ENCODE data around the gene SLC25A12. TPM values are rescaled to one million over a fixed set of nuclear protein-coding genes. Genes with fewer than 3 reads are reported as not detected.
A peak's percentile ranks its signal among the peaks of the same experiment; 100 is the strongest.

The SLC25A12 gene
- total and polyA plus RNA-seq, 2 of the 13 experiments (the other 11 are each of a cell fraction or from before 2014, with no cell fraction given), result 8.1 to 15.9 TPM

DNA sequence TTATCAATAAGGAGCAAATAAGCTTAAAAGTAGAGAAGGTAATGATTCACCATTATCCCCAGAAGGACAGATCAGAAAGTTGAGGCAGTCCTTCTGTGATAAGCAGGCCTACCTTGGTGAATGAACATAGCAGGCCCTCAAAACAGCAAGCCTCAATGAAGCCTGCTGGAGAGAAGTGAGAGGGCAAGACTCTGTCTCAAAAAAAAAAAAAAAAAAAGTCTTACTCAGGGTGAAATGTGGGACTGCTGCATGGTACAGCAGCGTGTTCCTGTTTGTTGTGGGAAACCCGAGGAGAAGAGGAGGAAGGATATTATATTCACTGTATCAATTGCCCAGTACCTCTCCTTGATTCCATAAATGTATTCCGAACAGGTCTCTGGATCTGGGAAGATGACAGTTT is 19.5 kb upstream of the SLC25A12 start:
- CTCF ChIA-PET (ENCODE audit: low intra/inter-chr PET ratio, low total read pairs), result no interaction called here
- Histone ChIP-seq H3K9me3 (ENCODE audit: low read length) (no peaks in the 10 kb centered on the region), H3K9ac (ENCODE audit: insufficient read depth, low read depth, low read length) (no peak overlapping the region), H2AFZ (ENCODE audit: low read length) (no peak overlapping the region), H3K4me3 (replicated peaks in 1 of 3; ENCODE audit: insufficient read depth in 1 of 3, low read depth in 2 of 3, low read length in 3 of 3) (no peak overlapping the region), H3K36me3 (replicated peaks in 1 of 2; ENCODE audit: control insufficient read depth in 1 of 2, insufficient read depth in 2 of 2, low read length in 2 of 2) (no peaks in the 10 kb centered on the region), H4K20me1 (ENCODE audit: insufficient read depth, low read length) (no peaks in the 10 kb centered on the region), H3K4me2 (ENCODE audit: low read depth, low read length) (no peak overlapping the region), H3K4me1 (ENCODE audit: insufficient read depth, low read length) (peaks cover 6% of the 10 kb centered on the region; the same call in 1 of the 2 replicates), H3K27me3 (ENCODE audit: control insufficient read depth in 1 of 2, insufficient read depth in 2 of 2, low read length in 2 of 2) (peaks cover 0 to 32% of the 10 kb centered on the region in 2 experiments; a peak in 4 of 5 replicates), H3K79me2 (ENCODE audit: insufficient read depth, low read length) (no peaks in the 10 kb centered on the region), H3K27ac (ENCODE audit: extremely low read length, insufficient read depth, low read length) (no peak overlapping the region)
- POLR2A ChIA-PET, result no interaction called here
- in situ Hi-C loops (cut with HindIII; ENCODE audit: extremely low pct_ligation_motif_present, low pct_unique_long_range_greater_than_20kb) (no loop called here), intact Hi-C loops (cut with micrococcal nuclease; ENCODE audit: unreplicated experiment) (no loop called here)
- DNase-seq (ENCODE audit: low spot score) (no peak), FAIRE-seq (no peak), ATAC-seq (peak; percentile 69)
- TF ChIP-seq KLF16 (CRISPR knock-in tag; IDR thresholded peaks at IDR 0.05) (no peak), RFX3 (CRISPR knock-in tag; IDR thresholded peaks at IDR 0.05) (no peak), ZSCAN20 (CRISPR knock-in tag; IDR thresholded peaks at IDR 0.05; ENCODE audit: borderline replicate concordance) (no peak), ZNF207 (IDR thresholded peaks at IDR 0.05; ENCODE audit: borderline replicate concordance) (no peak), RNF2 (conservative IDR thresholded peaks at IDR 0.05; ENCODE audit: low read depth) (no peak), CBX5 (CRISPR knock-in tag; IDR thresholded peaks at IDR 0.05; ENCODE audit: borderline replicate concordance) (no peak), ZNF253 (CRISPR knock-in tag; IDR thresholded peaks at IDR 0.05; ENCODE audit: borderline replicate concordance) (no peak), HNRNPL (IDR thresholded peaks at IDR 0.05; ENCODE audit: low read depth, low read length) (no peak), ZNF33B (CRISPR knock-in tag; IDR thresholded peaks at IDR 0.05) (no peak), U2AF1 (optimal IDR thresholded peaks at IDR 0.05; ENCODE audit: low read depth, low read length) (no peak), SALL2 (CRISPR knock-in tag; IDR thresholded peaks at IDR 0.05) (no peak), POGZ (CRISPR knock-in tag; IDR thresholded peaks at IDR 0.05) (no peak), ZNF792 (CRISPR knock-in tag; IDR thresholded peaks at IDR 0.05) (no peak)
- TF ChIP-seq, protein P1, sequence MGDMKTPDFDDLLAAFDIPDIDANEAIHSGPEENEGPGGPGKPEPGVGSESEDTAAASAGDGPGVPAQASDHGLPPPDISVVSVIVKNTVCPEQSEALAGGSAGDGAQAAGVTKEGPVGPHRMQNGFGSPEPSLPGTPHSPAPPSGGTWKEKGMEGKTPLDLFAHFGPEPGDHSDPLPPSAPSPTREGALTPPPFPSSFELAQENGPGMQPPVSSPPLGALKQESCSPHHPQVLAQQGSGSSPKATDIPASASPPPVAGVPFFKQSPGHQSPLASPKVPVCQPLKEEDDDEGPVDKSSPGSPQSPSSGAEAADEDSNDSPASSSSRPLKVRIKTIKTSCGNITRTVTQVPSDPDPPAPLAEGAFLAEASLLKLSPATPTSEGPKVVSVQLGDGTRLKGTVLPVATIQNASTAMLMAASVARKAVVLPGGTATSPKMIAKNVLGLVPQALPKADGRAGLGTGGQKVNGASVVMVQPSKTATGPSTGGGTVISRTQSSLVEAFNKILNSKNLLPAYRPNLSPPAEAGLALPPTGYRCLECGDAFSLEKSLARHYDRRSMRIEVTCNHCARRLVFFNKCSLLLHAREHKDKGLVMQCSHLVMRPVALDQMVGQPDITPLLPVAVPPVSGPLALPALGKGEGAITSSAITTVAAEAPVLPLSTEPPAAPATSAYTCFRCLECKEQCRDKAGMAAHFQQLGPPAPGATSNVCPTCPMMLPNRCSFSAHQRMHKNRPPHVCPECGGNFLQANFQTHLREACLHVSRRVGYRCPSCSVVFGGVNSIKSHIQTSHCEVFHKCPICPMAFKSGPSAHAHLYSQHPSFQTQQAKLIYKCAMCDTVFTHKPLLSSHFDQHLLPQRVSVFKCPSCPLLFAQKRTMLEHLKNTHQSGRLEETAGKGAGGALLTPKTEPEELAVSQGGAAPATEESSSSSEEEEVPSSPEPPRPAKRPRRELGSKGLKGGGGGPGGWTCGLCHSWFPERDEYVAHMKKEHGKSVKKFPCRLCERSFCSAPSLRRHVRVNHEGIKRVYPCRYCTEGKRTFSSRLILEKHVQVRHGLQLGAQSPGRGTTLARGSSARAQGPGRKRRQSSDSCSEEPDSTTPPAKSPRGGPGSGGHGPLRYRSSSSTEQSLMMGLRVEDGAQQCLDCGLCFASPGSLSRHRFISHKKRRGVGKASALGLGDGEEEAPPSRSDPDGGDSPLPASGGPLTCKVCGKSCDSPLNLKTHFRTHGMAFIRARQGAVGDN (CRISPR knock-in tag; IDR thresholded peaks at IDR 0.05), result no peak
- TF ChIP-seq, protein P2, sequence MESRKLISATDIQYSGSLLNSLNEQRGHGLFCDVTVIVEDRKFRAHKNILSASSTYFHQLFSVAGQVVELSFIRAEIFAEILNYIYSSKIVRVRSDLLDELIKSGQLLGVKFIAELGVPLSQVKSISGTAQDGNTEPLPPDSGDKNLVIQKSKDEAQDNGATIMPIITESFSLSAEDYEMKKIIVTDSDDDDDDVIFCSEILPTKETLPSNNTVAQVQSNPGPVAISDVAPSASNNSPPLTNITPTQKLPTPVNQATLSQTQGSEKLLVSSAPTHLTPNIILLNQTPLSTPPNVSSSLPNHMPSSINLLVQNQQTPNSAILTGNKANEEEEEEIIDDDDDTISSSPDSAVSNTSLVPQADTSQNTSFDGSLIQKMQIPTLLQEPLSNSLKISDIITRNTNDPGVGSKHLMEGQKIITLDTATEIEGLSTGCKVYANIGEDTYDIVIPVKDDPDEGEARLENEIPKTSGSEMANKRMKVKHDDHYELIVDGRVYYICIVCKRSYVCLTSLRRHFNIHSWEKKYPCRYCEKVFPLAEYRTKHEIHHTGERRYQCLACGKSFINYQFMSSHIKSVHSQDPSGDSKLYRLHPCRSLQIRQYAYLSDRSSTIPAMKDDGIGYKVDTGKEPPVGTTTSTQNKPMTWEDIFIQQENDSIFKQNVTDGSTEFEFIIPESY (CRISPR knock-in tag; IDR thresholded peaks at IDR 0.05), result no peak
- TF ChIP-seq, protein P3, sequence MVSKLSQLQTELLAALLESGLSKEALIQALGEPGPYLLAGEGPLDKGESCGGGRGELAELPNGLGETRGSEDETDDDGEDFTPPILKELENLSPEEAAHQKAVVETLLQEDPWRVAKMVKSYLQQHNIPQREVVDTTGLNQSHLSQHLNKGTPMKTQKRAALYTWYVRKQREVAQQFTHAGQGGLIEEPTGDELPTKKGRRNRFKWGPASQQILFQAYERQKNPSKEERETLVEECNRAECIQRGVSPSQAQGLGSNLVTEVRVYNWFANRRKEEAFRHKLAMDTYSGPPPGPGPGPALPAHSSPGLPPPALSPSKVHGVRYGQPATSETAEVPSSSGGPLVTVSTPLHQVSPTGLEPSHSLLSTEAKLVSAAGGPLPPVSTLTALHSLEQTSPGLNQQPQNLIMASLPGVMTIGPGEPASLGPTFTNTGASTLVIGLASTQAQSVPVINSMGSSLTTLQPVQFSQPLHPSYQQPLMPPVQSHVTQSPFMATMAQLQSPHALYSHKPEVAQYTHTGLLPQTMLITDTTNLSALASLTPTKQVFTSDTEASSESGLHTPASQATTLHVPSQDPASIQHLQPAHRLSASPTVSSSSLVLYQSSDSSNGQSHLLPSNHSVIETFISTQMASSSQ (IDR thresholded peaks at IDR 0.05; ENCODE audit: low read depth), result no peak
- TF ChIP-seq, protein P3 (CRISPR knock-in tag; IDR thresholded peaks at IDR 0.05; ENCODE audit: borderline replicate concordance), result no peak
- WGBS (ENCODE audit: low lambda C conversion rate), result 34% methylated on average over 3 of the region's 3 CpGs
- BruUV-seq (replicated peaks), result no TSS peak
